H1 (cell line): ENCODE results near the gene C6orf136. TPM values are rescaled to one million over a fixed set of nuclear protein-coding genes. Genes with fewer than 3 reads are reported as not detected.

ENCODE experiments used
- CTCF ChIA-PET: fragments of 300-600 bp; sonication (Branson Sonifier 250); formaldehyde crosslinking; loops from one replicate; lab custom pipeline; 2021; ENCODE audit not compliant: partially characterized antibody; lab: Charles Lee
- POLR2A ChIA-PET: fragments of 300-600 bp; sonication (Branson Sonifier 250); formaldehyde crosslinking; loops from one replicate; lab custom pipeline; 2021; ENCODE audit warnings: inconsistent platforms; ENCODE audit not compliant: partially characterized antibody; lab: Charles Lee
- DNase-seq, 2 experiments: peaks; one replicate each; pipeline versions ENCODE4 v3.0.0 to v3.0.0-alpha.2; 2010 to 2022; ENCODE audit warnings: low spot score in 2 of 2, low read depth in 1 of 2, mixed read lengths in 1 of 2
- FAIRE-seq: peaks from 2 replicates; lab custom pipeline; 2011; peaks lifted over from hg19 to GRCh38; lab: Jason Lieb, UNC
- H2AFZ ChIP-seq: 2 replicates; pipeline ENCODE4 v1.8.1; 2012; ENCODE audit warnings: low read length, inconsistent platforms
- H2AK5ac ChIP-seq: 2 replicates; pipeline ENCODE4 v1.6.1; 2013; ENCODE audit warnings: low read depth, low read length
- H2BK120ac ChIP-seq: replicated peaks from 2 replicates; pipeline ENCODE3; 2013; ENCODE audit warnings: low read depth, low read length, inconsistent platforms
- H2BK12ac ChIP-seq: 2 replicates; pipeline ENCODE4 v1.6.1; 2013; ENCODE audit warnings: low read depth, low read length
- H2BK15ac ChIP-seq: 2 replicates; pipeline ENCODE4 v1.6.1; 2013; ENCODE audit warnings: low read length
- H2BK20ac ChIP-seq: 2 replicates; pipeline ENCODE4 v1.6.1; 2013; ENCODE audit warnings: low read length
- H2BK5ac ChIP-seq: 2 replicates; pipeline ENCODE4 v1.6.1; 2013; ENCODE audit warnings: low read depth, low read length
- H3K14ac ChIP-seq: 2 replicates; pipeline ENCODE4 v1.6.1; 2013; ENCODE audit warnings: inconsistent platforms; ENCODE audit not compliant: insufficient read length
- H3K18ac ChIP-seq: 2 replicates; pipeline ENCODE4 v1.6.1; 2013; ENCODE audit warnings: low read length; ENCODE audit errors: extremely low read depth
- H3K23ac ChIP-seq: 2 replicates; pipeline ENCODE4 v1.6.1; 2013; ENCODE audit warnings: inconsistent platforms; ENCODE audit not compliant: insufficient read length
- H3K23me2 ChIP-seq: 2 replicates; pipeline ENCODE4 v1.6.1; 2013; ENCODE audit warnings: low read depth, low read length
- H3K27ac ChIP-seq: 2 replicates; pipeline ENCODE4 v1.6.1; 2011; ENCODE audit warnings: low read depth, low read length, inconsistent platforms
- H3K27me3 ChIP-seq, 4 experiments: replicated peaks in 1 of 4; 1 replicate in 1 of 4; 2 replicates in 3 of 4; pipeline versions ENCODE4 v1.6.1 to v1.8.1; 2011 to 2013; ENCODE audit warnings: low read length in 3 of 4, mild to moderate bottlenecking in 3 of 4, inconsistent platforms in 2 of 4, mixed read lengths in 2 of 4, moderate library complexity in 1 of 4; ENCODE audit not compliant: control insufficient read depth in 3 of 4, insufficient read depth in 3 of 4; ENCODE audit errors: extremely low read depth in 1 of 4
- H3K36me3 ChIP-seq, 4 experiments: 2 replicates each; pipeline versions ENCODE4 v1.6.1 to v1.8.1; 2011 to 2013; ENCODE audit warnings: mild to moderate bottlenecking in 4 of 4, low read length in 3 of 4, moderate library complexity in 2 of 4, control low read depth in 1 of 4, inconsistent platforms in 1 of 4; ENCODE audit not compliant: insufficient read depth in 4 of 4, control insufficient read depth in 2 of 4
- H3K4ac ChIP-seq: replicated peaks from 2 replicates; pipeline ENCODE3; 2013; ENCODE audit warnings: low read length, low read depth, mixed read lengths, inconsistent platforms; ENCODE audit not compliant: insufficient read length
- H3K4me1 ChIP-seq, 4 experiments: replicated peaks in 1 of 4; 1 replicate in 1 of 4; 2 replicates in 3 of 4; pipeline versions ENCODE4 v1.6.1 to v1.8.1; 2011 to 2013; ENCODE audit warnings: low read length in 3 of 4, inconsistent platforms in 2 of 4, mixed read lengths in 1 of 4; ENCODE audit not compliant: insufficient read depth in 4 of 4, control insufficient read depth in 3 of 4
- H3K4me2 ChIP-seq, 2 experiments: 2 replicates each; pipeline versions ENCODE4 v1.6.1 to v1.8.1; 2011 to 2013; ENCODE audit warnings: low read depth in 2 of 2, low read length in 2 of 2, control low read depth in 1 of 2, inconsistent platforms in 1 of 2, mild to moderate bottlenecking in 1 of 2; ENCODE audit not compliant: insufficient read depth in 1 of 2
- H3K4me3 ChIP-seq, 4 experiments: fragments of 200-600, 300-600 bp in 1 of 4; sonication (generic), shearing (Covaris generic), sonication (Bioruptor Twin) in 1 of 4; 2 replicates each; pipeline versions ENCODE4 v1.5.1 to v1.8.1; 2011 to 2016; ENCODE audit warnings: low read length in 4 of 4, low read depth in 3 of 4, control low read depth in 2 of 4, inconsistent platforms in 2 of 4, mild to moderate bottlenecking in 2 of 4, mixed read lengths in 1 of 4, moderate library complexity in 1 of 4; ENCODE audit not compliant: insufficient read depth in 2 of 4; ENCODE audit errors: extremely low read depth in 1 of 4
- H3K56ac ChIP-seq: replicated peaks from 2 replicates; pipeline ENCODE3; 2013; ENCODE audit warnings: low read depth, mild to moderate bottlenecking, mixed read lengths, low read length, inconsistent platforms; ENCODE audit not compliant: insufficient read length
- H3K79me1 ChIP-seq: 2 replicates; pipeline ENCODE4 v1.6.1; 2013; ENCODE audit warnings: low read depth, low read length, control low read depth
- H3K79me2 ChIP-seq, 2 experiments: 2 replicates each; pipeline versions ENCODE4 v1.6.1 to v1.8.1; 2012 to 2013; ENCODE audit warnings: low read length in 2 of 2, mild to moderate bottlenecking in 2 of 2, inconsistent platforms in 1 of 2; ENCODE audit not compliant: insufficient read depth in 2 of 2, control insufficient read depth in 1 of 2
- H3K9ac ChIP-seq, 4 experiments: replicated peaks in 1 of 4; 1 replicate in 1 of 4; 2 replicates in 3 of 4; pipeline versions ENCODE4 v1.6.1 to v1.8.1; 2011 to 2013; ENCODE audit warnings: low read depth in 3 of 4, low read length in 3 of 4, control low read depth in 2 of 4, mild to moderate bottlenecking in 2 of 4, moderate library complexity in 2 of 4, inconsistent platforms in 1 of 4; ENCODE audit errors: extremely low read depth in 1 of 4
- H3K9me3 ChIP-seq, 2 experiments: 2 replicates each; pipeline versions ENCODE4 v1.6.1 to v1.8.1; 2012 to 2013; ENCODE audit warnings: mild to moderate bottlenecking in 2 of 2, moderate library complexity in 2 of 2, control low read depth in 1 of 2, inconsistent platforms in 1 of 2, low read depth in 1 of 2, low read length in 1 of 2, mixed read lengths in 1 of 2; ENCODE audit not compliant: insufficient read depth in 2 of 2
- H4K20me1 ChIP-seq, 2 experiments: replicated peaks in 1 of 2; 2 replicates each; pipeline versions ENCODE3 to v1.8.1; 2011 to 2013; ENCODE audit warnings: inconsistent platforms in 2 of 2, low read length in 2 of 2, mild to moderate bottlenecking in 1 of 2; ENCODE audit not compliant: insufficient read depth in 2 of 2, control insufficient read depth in 1 of 2
- H4K5ac ChIP-seq: 2 replicates; pipeline ENCODE4 v1.6.1; 2013; ENCODE audit warnings: low read length, low read depth, mixed read lengths, inconsistent platforms; ENCODE audit not compliant: insufficient read length
- H4K8ac ChIP-seq: 2 replicates; pipeline ENCODE4 v1.8.0; 2013; ENCODE audit warnings: mild to moderate bottlenecking, moderate library complexity, low read length, inconsistent platforms; ENCODE audit not compliant: insufficient read depth; ENCODE audit errors: extremely low read depth
- H4K91ac ChIP-seq: replicated peaks from 2 replicates; pipeline ENCODE3; 2013; ENCODE audit warnings: low read length, mixed read lengths, inconsistent platforms; ENCODE audit not compliant: insufficient read length
- CHD1 ChIP-seq: IDR thresholded peaks from 2 replicates; pipeline ENCODE4 v1.6.1; 2012; ENCODE audit warnings: low read depth, low read length, improper control_type of control experiment
- E2F6 ChIP-seq: IDR thresholded peaks from 2 replicates; pipeline ENCODE4 v1.6.1; 2012; ENCODE audit warnings: inconsistent platforms
- GABPA ChIP-seq: IDR thresholded peaks from 2 replicates; pipeline ENCODE4 v1.6.1; 2011; ENCODE audit warnings: mild to moderate bottlenecking, low read length, moderate library complexity, borderline replicate concordance; ENCODE audit not compliant: insufficient read depth
- JUN ChIP-seq: IDR thresholded peaks from 2 replicates; pipeline ENCODE4 v1.6.1; 2011; ENCODE audit warnings: low read depth, mild to moderate bottlenecking, improper control_type of control experiment, low read length
- KDM4A ChIP-seq: IDR thresholded peaks from one replicate; pipeline ENCODE4 v1.7.1; 2012; ENCODE audit warnings: low read depth, mild to moderate bottlenecking, moderate library complexity, low read length, inconsistent platforms; ENCODE audit not compliant: severe bottlenecking
- KDM5A ChIP-seq: fragments of 200-600 bp; IDR thresholded peaks from 2 replicates; pipeline ENCODE4 v1.7.1; 2012; ENCODE audit warnings: mild to moderate bottlenecking, low read length, inconsistent platforms, mixed read lengths
- NRF1 ChIP-seq: IDR thresholded peaks from 2 replicates; pipeline ENCODE4 v1.6.1; 2011; ENCODE audit warnings: mild to moderate bottlenecking, low read depth, low read length, improper control_type of control experiment
- RNF2 ChIP-seq: fragments of 200-900, 300-1000 bp; sonication (generic); IDR thresholded peaks from 2 replicates; pipeline ENCODE4 v1.7.1; 2016; ENCODE audit warnings: borderline replicate concordance, low read depth, mild to moderate bottlenecking, antibody characterized with exemption, low read length; ENCODE audit not compliant: poor library complexity, severe bottlenecking; ENCODE audit errors: missing control alignments
- TBP ChIP-seq: IDR thresholded peaks from 2 replicates; pipeline ENCODE4 v1.6.1; 2011; ENCODE audit warnings: low read depth, low read length, improper control_type of control experiment
- WGBS, 2 experiments: shearing (Covaris generic) in 1 of 2; methylation state at CpG; one replicate each; pipeline versions ENCODE4 v1.1.6 to v1.1.7; 2013 to 2015; ENCODE audit warnings: low lambda C conversion rate in 2 of 2, mixed read lengths in 2 of 2, inconsistent platforms in 1 of 2, low coverage in 1 of 2, missing lambda C conversion rate in 1 of 2; ENCODE audit not compliant: insufficient replicate concordance in 2 of 2, insufficient coverage in 1 of 2, insufficient read length in 1 of 2; ENCODE audit errors: extremely low coverage in 1 of 2, missing lambda C conversion rate in 1 of 2; 5-methylcytosine and 5-hydroxymethylcytosine counted together
- polyA plus RNA-seq, 7 experiments: library from polyadenylated mRNA; depleted of rRNA in 3 of 7; stranded (reverse) in 5 of 7; unstranded in 2 of 7; fragments of >200 nt in 5 of 7; fragments of 200-250 nt in 2 of 7; gene quantifications; 1 replicate in 5 of 7; 2 replicates in 1 of 7; 4 replicates in 1 of 7; pipeline versions ENCODE4 v1.2.1 to v1.2.3, GENCODE V29; 2011 to 2013; ENCODE audit warnings: missing spikeins in 2 of 7, mixed read lengths in 2 of 7
- total RNA-seq: library from RNA; stranded (reverse); fragmentation: NEBNext Ultra II Directional; extraction: Animal tissue kit (Norgen Biotek cat#: 25700); gene quantifications from 2 replicates; pipeline ENCODE4 v1.2.1, GENCODE V29; 2021

Gene C6orf136
- total and polyA plus RNA-seq, 2 of the 8 experiments (the other 6 are each of a cell fraction or from before 2014, with no cell fraction given): 20.8 to 23.1 TPM

DNA sequence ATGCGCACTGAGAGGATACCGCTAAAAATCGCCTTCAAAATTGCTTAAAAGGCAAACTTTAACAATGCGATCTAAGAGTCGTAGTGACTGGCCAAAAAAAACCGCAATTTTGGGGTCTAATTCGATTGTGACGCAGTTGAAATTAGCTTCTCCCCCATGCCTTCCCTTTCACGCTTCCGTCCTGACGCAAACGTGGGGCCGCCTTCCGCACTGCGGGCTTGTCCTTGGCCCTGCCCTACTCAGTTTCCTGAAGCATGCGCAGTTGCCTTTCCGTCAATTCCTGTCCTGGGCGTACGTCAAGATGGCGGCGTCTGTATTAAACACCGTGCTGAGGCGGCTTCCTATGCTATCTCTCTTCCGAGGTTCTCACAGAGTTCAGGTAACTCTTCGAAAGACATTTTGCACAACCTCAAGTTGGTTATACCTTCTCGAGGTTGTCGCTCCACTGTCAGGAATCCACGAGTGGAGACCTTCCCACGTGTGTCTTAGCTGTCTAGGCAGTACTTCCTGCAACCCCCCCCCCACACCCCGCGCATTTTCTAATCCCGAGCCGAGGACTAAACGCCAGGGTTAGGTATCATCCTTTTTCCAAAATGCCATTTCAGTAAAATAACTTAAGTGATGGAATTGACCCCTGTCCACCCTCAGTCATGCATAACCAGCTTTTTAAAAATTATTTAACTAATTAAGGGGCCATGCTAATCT is 29.2 kb upstream of the C6orf136 start, which contains the start of gene MRPS18B:
Gene MRPS18B (plus strand): TSS at position 276 of the 705 bp plus-strand sequence. CDS start 26 bp downstream, at position 302.
- Histone ChIP-seq H4K91ac (peak within 1 kb of the TSS; percentile 67), H3K4me1 (peaks cover 0 to 6% (median 4%) of the 10 kb centered on the region in 4 experiments; a peak in 4 of 7 replicates), H3K14ac (no peak within 1 kb of the TSS), H3K23ac (no peak within 1 kb of the TSS), H2AK5ac (peak within 1 kb of the TSS; percentile 55), H3K9ac (peak within 1 kb of the TSS; percentile 99 to 100 (median 100)), H3K4me2 (peak within 1 kb of the TSS; percentile 96 to 98), H2BK120ac (peak within 1 kb of the TSS; percentile 16), H3K4ac (peak within 1 kb of the TSS; percentile 20), H3K4me3 (peak within 1 kb of the TSS; percentile 90 to 97 (median 96)), H3K79me2 (peaks cover 4 to 55% of the 10 kb centered on the region in 2 experiments; a peak in 3 of 4 replicates), H2BK20ac (peak within 1 kb of the TSS; percentile 53; the same call in 1 of the 2 replicates), H3K56ac (peak within 1 kb of the TSS; percentile 57), H4K8ac (peak within 1 kb of the TSS; percentile 97; the same call in 1 of the 2 replicates), H2BK5ac (peak within 1 kb of the TSS; percentile 97), H3K27me3 (no peaks in the 10 kb centered on the region), H4K5ac (peak within 1 kb of the TSS; percentile 86), H4K20me1 (peaks cover 0 to 2% of the 10 kb centered on the region in 2 experiments), H3K23me2 (peaks cover 14% of the 10 kb centered on the region), H3K18ac (peak within 1 kb of the TSS; percentile 95), H2AFZ (peak within 1 kb of the TSS; percentile 94), H3K36me3 (peaks cover 9 to 45% (median 22%) of the 10 kb centered on the region in 4 experiments), H2BK12ac (peak within 1 kb of the TSS; percentile 99), H2BK15ac (peak within 1 kb of the TSS; percentile 88; the same call in 1 of the 2 replicates), H3K79me1 (peaks cover 6% of the 10 kb centered on the region; the same call in 1 of the 2 replicates), H3K9me3 (no peaks in the 10 kb centered on the region), H3K27ac (peak within 1 kb of the TSS; percentile 99)
- DNase-seq (peak; percentile 83 to 92), FAIRE-seq (peak; percentile 28)
- POLR2A ChIA-PET: interaction anchor here (0.6 to 3.8 kb wide), 45 partner anchors 8 to 607 kb away, joined by 3 to 43 read pairs (median 4); partner anchors contain the start of genes ABCF1, ATAT1, C6orf136 and DHX16
- 1% methylated on average over 34 of the region's 34 CpGs; no CpG with 5 or more reads in 1 of the 2 experiments for WGBS, 2 experiments
- CTCF ChIA-PET: interaction anchor here (0.9 to 1.7 kb wide), 3 partner anchors 15 to 113 kb away, joined by 3 to 6 read pairs (median 3); no protein-coding TSS in a partner anchor
- peak; percentile 14; the same call in 1 of the 2 replicates for TF ChIP-seq CHD1
- TF ChIP-seq TBP: peak; percentile 58; the same call in 1 of the 2 replicates
- no peak for TF ChIP-seq JUN
- TF ChIP-seq NRF1: peak; percentile 56
- TF ChIP-seq KDM4A: peak; percentile 29
- peak; percentile 87 for TF ChIP-seq KDM5A
- TF ChIP-seq RNF2: no peak
- TF ChIP-seq GABPA: no peak
- peak; percentile 41; the same call in 1 of the 2 replicates for TF ChIP-seq E2F6
